Activated naive CD4-positive, alpha-beta T cell treated with anti-CD3 and anti-CD28 coated beads, Interleukin-2, amount 50 U/mL, for 24 hours (primary cell): ENCODE results near the gene HBA1.
"Not testable (repeated sequence)": the region's sequence is repeated elsewhere in the genome, so short reads cannot be mapped to it uniquely, and the experiment has no call there.

Experiments
- H3K27ac Mint-ChIP-seq: one replicate; pipeline ENCODE4 v1.8.0; 2021; ENCODE audit warnings: mild to moderate bottlenecking, mixed read lengths
- H3K27me3 Mint-ChIP-seq: one replicate; pipeline ENCODE4 v1.8.0; 2021; ENCODE audit warnings: mixed read lengths
- H3K36me3 Mint-ChIP-seq: one replicate; pipeline ENCODE4 v1.8.0; 2021; ENCODE audit warnings: mixed read lengths
- H3K4me1 Mint-ChIP-seq: one replicate; pipeline ENCODE4 v1.8.0; 2021; ENCODE audit warnings: mixed read lengths
- H3K4me3 Mint-ChIP-seq: one replicate; pipeline ENCODE4 v1.8.0; 2021; ENCODE audit warnings: mild to moderate bottlenecking, mixed read lengths
- H3K9me3 Mint-ChIP-seq: one replicate; pipeline ENCODE4 v1.8.0; 2021; ENCODE audit warnings: mixed read lengths

Gene HBA1

GRCh38 chr16:203246-203645, 26.8 kb downstream of the HBA1 start:
- H3K36me3 Mint-ChIP-seq = peaks cover 13% of the 10 kb centered on the region
- H3K9me3 Mint-ChIP-seq = no peaks in the 10 kb centered on the region
- no peak overlapping the region for H3K4me3 Mint-ChIP-seq
- H3K27me3 Mint-ChIP-seq = no peaks in the 10 kb centered on the region
- H3K4me1 Mint-ChIP-seq = no peaks in the 10 kb centered on the region
- no peak overlapping the region for H3K27ac Mint-ChIP-seq

- H3K9me3 Mint-ChIP-seq = not testable (repeated sequence)
These were observed 27.6 kb downstream of the HBA1 start for GRCh38 chr16:204046-204445.

GRCh38 chr16:209359-209758, 32.9 kb downstream of the HBA1 start:
- H3K36me3 Mint-ChIP-seq = peaks cover 11% of the 10 kb centered on the region
- H3K4me1 Mint-ChIP-seq, H3K9me3 Mint-ChIP-seq, H3K4me3 Mint-ChIP-seq, H3K27me3 Mint-ChIP-seq, H3K27ac Mint-ChIP-seq: not testable (repeated sequence)

More at GRCh38 chr16:204046-204445, 27.6 kb downstream of the HBA1 start:
- not testable (repeated sequence) for H3K27ac Mint-ChIP-seq, H3K27me3 Mint-ChIP-seq, H3K4me3 Mint-ChIP-seq, H3K4me1 Mint-ChIP-seq
- H3K36me3 Mint-ChIP-seq = peaks cover 14% of the 10 kb centered on the region

GRCh38 chr16:211631-212180, 35.2 kb downstream of the HBA1 start:
- H3K27ac Mint-ChIP-seq, H3K27me3 Mint-ChIP-seq, H3K9me3 Mint-ChIP-seq, H3K4me3 Mint-ChIP-seq: not testable (repeated sequence)
- peaks cover 12% of the 10 kb centered on the region for H3K4me1 Mint-ChIP-seq
- peaks cover 10% of the 10 kb centered on the region for H3K36me3 Mint-ChIP-seq

- H3K27ac Mint-ChIP-seq = no peak overlapping the region
- H3K4me1 Mint-ChIP-seq = peaks cover 12% of the 10 kb centered on the region
- no peaks in the 10 kb centered on the region for H3K9me3 Mint-ChIP-seq
- H3K36me3 Mint-ChIP-seq = peaks cover 9% of the 10 kb centered on the region
- no peaks in the 10 kb centered on the region for H3K27me3 Mint-ChIP-seq
- no peak overlapping the region for H3K4me3 Mint-ChIP-seq
These were observed 36.5 kb downstream of the HBA1 start for GRCh38 chr16:212999-213398.

GRCh38 chr16:220021-220420, 43.5 kb downstream of the HBA1 start:
- no peaks in the 10 kb centered on the region for H3K9me3 Mint-ChIP-seq
- H3K27ac Mint-ChIP-seq = no peak overlapping the region
- H3K4me3 Mint-ChIP-seq = no peak overlapping the region
- H3K4me1 Mint-ChIP-seq = peaks cover 14% of the 10 kb centered on the region
- H3K36me3 Mint-ChIP-seq = peaks cover 9% of the 10 kb centered on the region
- no peaks in the 10 kb centered on the region for H3K27me3 Mint-ChIP-seq
